Activated T-cell treated with anti-CD3 and anti-CD28 coated beads, Interleukin-2, amount 50 U/mL, for 24 hours (primary cell): ENCODE data around the gene PTOV1.
A peak's percentile ranks its signal among the peaks of the same experiment; 100 is the strongest.

Experiments
- DNase-seq: peaks from one replicate; pipeline ENCODE4 v3.0.0-alpha.2; 2020
- H3K27ac Mint-ChIP-seq: 2 replicates; pipeline ENCODE4 v1.8.0; 2020; ENCODE audit warnings: mild to moderate bottlenecking, mixed read lengths
- H3K27me3 Mint-ChIP-seq: 2 replicates; pipeline ENCODE4 v1.8.0; 2020; ENCODE audit warnings: mixed read lengths
- H3K36me3 Mint-ChIP-seq: 2 replicates; pipeline ENCODE4 v1.8.0; 2020; ENCODE audit warnings: low read depth, mixed read lengths
- H3K4me1 Mint-ChIP-seq: 2 replicates; pipeline ENCODE4 v1.8.0; 2020; ENCODE audit warnings: low read depth, mixed read lengths
- H3K4me3 Mint-ChIP-seq: 2 replicates; pipeline ENCODE4 v1.8.0; 2020; ENCODE audit warnings: mild to moderate bottlenecking, moderate library complexity, mixed read lengths
- H3K9me3 Mint-ChIP-seq: 2 replicates; pipeline ENCODE4 v1.8.0; 2020; ENCODE audit warnings: mixed read lengths

Gene PTOV1

GRCh38 chr19:49877020-49877878, 26.3 kb downstream of the PTOV1 start, which contains the start of the genes AKT1S1 and TBC1D17:
Gene AKT1S1, minus strand, starts transcription at chr19:49877355. Its CDS starts 4,060 bp downstream, at chr19:49873295.
Gene TBC1D17, plus strand, starts transcription at chr19:49877702. Its CDS starts 22 bp downstream, at chr19:49877724.
- Mint-ChIP-seq H3K4me3 (no peak within 1 kb of the TSS), H3K27me3 (no peaks in the 10 kb centered on the region)

DNA sequence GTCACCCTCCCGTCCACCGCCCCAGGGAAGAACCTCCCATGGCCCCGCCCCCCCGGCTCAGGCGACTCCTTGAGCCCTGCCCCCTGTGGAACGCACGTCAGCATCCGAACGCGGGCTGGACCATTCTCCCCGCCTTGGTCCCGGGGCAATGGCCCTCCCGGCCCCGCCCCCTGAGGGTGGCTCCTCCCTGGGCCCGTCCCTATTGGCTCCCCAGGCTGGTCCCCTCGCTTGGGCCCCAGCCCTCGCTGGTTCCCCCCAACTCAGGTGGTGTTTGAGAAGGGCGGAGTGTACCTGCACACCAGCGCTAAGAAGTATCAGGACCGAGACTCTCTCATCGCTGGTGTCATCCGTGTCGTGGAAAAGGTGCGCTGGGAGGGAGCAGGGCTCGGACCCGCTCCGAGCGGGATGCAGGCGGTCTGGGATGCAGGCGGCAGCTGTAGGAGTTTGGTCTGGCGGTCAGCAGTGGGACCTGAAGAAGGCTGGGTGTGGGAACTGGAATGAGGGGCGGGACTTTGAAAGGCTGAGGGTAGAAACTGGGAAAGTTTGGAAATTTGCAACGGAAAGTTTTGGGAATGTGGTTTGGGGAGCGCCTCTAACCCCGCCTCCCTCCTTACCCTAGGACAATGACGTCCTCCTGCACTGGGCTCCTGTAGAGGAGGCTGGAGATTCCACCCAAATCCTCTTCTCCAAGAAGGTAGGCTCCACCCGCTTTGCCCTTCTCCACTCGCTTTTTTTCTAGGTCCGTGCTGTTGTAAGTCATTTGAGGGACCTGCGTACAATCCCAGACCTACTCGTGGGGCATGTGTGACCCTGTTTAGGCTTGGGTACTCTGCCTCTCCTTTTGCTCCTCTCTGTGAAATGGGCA, 27.2 kb downstream of the PTOV1 start:
- peak; percentile 99 for DNase-seq
- Mint-ChIP-seq H3K4me1 (peaks cover 38% of the 10 kb centered on the region), H3K36me3 (peaks cover 61% of the 10 kb centered on the region), H3K27me3 (no peaks in the 10 kb centered on the region), H3K27ac (no peak overlapping the region), H3K9me3 (no peaks in the 10 kb centered on the region), H3K4me3 (no peak overlapping the region)

More at GRCh38 chr19:49877020-49877878, 26.3 kb downstream of the PTOV1 start, which contains the start of the genes AKT1S1 and TBC1D17:
- Mint-ChIP-seq H3K9me3 (no peaks in the 10 kb centered on the region), H3K36me3 (peaks cover 57% of the 10 kb centered on the region), H3K27ac (no peak within 1 kb of the TSS), H3K4me1 (peaks cover 41% of the 10 kb centered on the region)
- DNase-seq, result peak; percentile 95

- H3K9me3 Mint-ChIP-seq, result no peaks in the 10 kb centered on the region
- H3K27me3 Mint-ChIP-seq, result no peaks in the 10 kb centered on the region
- no peak overlapping the region for H3K4me3 Mint-ChIP-seq
- peaks cover 36% of the 10 kb centered on the region for H3K4me1 Mint-ChIP-seq
- H3K27ac Mint-ChIP-seq, result no peak overlapping the region
- peaks cover 63% of the 10 kb centered on the region for H3K36me3 Mint-ChIP-seq
- no peak for DNase-seq
Measured at GRCh38 chr19:49878744-49879070, 27.7 kb downstream of the PTOV1 start.

DNA sequence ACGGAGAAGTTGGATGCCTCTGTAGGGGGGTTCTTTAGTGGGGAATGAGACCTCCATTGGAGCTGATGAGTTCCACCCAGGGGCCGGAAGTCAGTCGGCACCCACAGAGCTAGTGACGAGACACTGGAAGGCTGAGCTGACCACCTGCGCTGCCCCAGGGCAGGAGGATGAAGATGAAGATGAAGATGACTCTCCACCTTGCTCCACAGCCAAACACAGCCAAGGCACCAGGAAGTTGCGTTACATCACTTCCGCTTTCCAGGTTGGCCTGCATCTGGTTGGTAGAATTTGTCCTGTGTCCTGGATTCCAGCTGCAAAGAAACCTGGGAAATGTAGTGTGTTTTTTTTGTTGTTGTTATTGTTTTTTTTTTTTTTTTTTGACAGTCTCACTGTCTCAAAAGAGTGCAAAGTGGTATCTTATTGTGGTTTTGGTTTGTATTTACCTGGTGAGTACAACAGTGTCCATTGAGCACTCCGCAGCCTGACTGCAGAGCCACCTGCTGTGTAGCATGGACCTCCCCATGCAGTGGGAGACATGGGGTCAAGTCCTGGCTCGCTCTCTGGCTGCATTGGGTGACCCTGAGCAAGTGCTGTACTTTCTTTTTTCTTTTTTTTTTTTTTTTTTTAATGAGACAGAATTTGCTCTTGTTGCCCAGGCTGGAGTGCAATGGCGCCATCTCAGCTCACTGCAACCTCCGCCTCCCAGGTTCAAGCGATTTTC, 28.4 kb downstream of the PTOV1 start:
- Mint-ChIP-seq H3K36me3 (peaks cover 63% of the 10 kb centered on the region), H3K4me3 (no peak overlapping the region), H3K27ac (no peak overlapping the region), H3K27me3 (no peaks in the 10 kb centered on the region), H3K9me3 (no peaks in the 10 kb centered on the region), H3K4me1 (peaks cover 33% of the 10 kb centered on the region)
- DNase-seq, result no peak

GRCh38 chr19:49880162-49880869, 29.4 kb downstream of the PTOV1 start:
- Mint-ChIP-seq H3K4me3 (peak overlapping the region; percentile 10), H3K9me3 (no peaks in the 10 kb centered on the region), H3K4me1 (peaks cover 24% of the 10 kb centered on the region), H3K27ac (no peak overlapping the region), H3K27me3 (no peaks in the 10 kb centered on the region), H3K36me3 (peaks cover 64% of the 10 kb centered on the region)
- DNase-seq, result no peak

DNA sequence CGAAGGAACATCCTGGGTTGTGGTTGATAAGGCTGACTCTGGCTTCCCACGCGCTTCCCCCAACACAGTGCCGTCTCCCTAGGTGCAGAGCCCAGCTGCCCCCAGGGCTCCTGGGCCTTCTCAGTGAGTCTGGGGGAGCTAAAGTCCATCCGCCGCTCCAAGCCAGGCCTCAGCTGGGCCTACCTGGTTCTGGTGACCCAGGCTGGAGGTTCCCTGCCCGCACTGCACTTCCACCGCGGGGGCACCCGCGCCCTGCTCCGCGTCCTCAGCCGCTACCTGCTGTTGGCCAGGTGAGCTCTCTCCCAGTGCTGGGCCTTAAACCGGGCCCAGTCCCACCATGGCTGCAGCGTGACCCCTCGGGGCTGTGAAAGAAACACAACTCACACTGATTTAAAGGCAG, 30.2 kb downstream of the PTOV1 start:
- Mint-ChIP-seq H3K4me3 (no peak overlapping the region), H3K27ac (no peak overlapping the region), H3K9me3 (no peaks in the 10 kb centered on the region), H3K36me3 (peaks cover 69% of the 10 kb centered on the region), H3K4me1 (peaks cover 19% of the 10 kb centered on the region), H3K27me3 (no peaks in the 10 kb centered on the region)
- DNase-seq, result no peak

DNA sequence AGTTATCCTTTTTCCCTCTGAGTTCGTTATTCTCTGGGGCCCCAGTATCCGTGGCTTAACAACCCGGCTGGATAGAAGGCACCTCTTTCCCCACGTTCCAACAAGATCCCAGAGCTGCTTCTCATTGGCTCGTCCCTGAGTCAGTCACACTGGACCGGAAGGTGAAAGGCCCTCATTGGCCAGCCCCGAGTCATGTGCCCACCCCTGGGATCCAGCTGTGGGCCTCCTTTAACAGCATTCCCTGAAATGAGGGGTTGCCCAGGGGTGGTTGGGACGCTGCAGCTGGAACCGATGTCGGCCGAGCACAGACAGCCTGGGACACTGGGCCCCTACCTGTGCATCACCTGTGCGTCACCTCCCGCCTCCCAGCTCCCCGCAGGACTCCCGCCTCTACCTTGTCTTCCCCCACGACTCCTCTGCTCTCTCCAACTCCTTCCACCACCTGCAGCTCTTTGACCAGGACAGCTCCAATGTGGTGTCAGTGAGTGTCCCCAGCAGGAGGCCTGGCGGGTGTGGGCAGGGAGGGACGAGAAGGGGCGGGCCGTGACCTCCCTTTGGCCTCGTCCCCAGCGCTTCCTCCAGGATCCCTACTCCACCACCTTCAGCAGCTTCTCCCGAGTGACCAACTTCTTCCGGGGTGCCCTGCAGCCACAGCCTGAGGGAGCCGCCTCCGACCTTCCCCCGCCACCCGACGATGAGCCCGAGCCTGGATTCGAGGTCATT, 30.9 kb downstream of the PTOV1 start:
- Mint-ChIP-seq H3K27ac (no peak overlapping the region), H3K9me3 (no peaks in the 10 kb centered on the region), H3K4me1 (peaks cover 19% of the 10 kb centered on the region), H3K4me3 (no peak overlapping the region), H3K36me3 (peaks cover 73% of the 10 kb centered on the region), H3K27me3 (no peaks in the 10 kb centered on the region)
- no peak for DNase-seq

DNA sequence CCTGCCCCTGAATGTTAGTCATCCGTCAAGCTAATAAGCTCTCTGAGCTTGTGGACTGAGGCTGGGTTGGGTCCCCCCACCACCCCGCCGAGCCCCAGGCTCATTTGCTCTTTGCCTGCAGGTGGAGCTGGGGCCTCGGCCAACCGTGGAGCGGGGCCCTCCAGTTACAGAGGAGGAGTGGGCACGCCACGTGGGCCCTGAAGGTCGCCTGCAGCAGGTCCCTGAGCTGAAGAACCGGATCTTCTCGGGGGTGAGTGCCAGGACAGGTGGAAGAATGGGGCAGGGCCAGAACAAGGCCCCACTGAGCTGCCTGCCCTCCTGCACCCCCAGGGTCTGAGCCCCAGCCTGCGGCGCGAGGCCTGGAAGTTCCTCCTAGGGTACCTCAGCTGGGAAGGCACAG, 31.7 kb downstream of the PTOV1 start:
- Mint-ChIP-seq H3K4me3 (no peak overlapping the region), H3K27ac (no peak overlapping the region), H3K4me1 (peaks cover 19% of the 10 kb centered on the region), H3K9me3 (no peaks in the 10 kb centered on the region), H3K36me3 (peaks cover 75% of the 10 kb centered on the region), H3K27me3 (no peaks in the 10 kb centered on the region)
- DNase-seq, result no peak

GRCh38 chr19:49883094-49883493, 32.1 kb downstream of the PTOV1 start:
- H3K27ac Mint-ChIP-seq, result no peak overlapping the region
- H3K36me3 Mint-ChIP-seq, result peaks cover 73% of the 10 kb centered on the region
- H3K9me3 Mint-ChIP-seq, result no peaks in the 10 kb centered on the region
- DNase-seq, result no peak
- H3K4me1 Mint-ChIP-seq, result peaks cover 16% of the 10 kb centered on the region
- no peaks in the 10 kb centered on the region for H3K27me3 Mint-ChIP-seq
- no peak overlapping the region for H3K4me3 Mint-ChIP-seq

DNA sequence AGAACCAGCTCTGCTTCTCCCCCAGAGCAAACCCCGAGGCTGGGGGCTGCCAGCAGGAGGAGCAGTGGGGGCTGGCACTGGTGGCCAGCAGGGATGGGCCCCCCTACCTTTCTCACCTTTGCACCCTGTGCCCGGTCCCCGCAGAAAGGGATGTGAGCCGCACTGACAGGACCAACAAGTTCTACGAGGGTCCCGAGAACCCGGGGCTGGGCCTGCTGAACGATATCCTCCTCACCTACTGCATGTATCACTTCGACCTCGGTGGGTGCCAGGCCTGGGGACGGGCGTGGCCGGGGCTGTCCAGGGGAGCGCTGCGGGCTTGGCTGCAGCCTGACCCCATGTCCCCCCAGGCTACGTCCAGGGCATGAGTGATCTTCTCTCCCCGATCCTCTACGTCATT, 33.1 kb downstream of the PTOV1 start:
- Mint-ChIP-seq H3K4me1 (peaks cover 6% of the 10 kb centered on the region), H3K36me3 (peaks cover 72% of the 10 kb centered on the region), H3K27ac (peak overlapping the region; percentile 57), H3K4me3 (no peak overlapping the region), H3K27me3 (no peaks in the 10 kb centered on the region), H3K9me3 (no peaks in the 10 kb centered on the region)
- no peak for DNase-seq

- Mint-ChIP-seq H3K9me3 (no peaks in the 10 kb centered on the region), H3K36me3 (peaks cover 74% of the 10 kb centered on the region), H3K27ac (peak overlapping the region; percentile 57), H3K4me1 (peaks cover 4% of the 10 kb centered on the region), H3K27me3 (no peaks in the 10 kb centered on the region), H3K4me3 (no peak overlapping the region)
- no peak for DNase-seq
Measured at GRCh38 chr19:49884760-49885159, 33.8 kb downstream of the PTOV1 start.

DNA sequence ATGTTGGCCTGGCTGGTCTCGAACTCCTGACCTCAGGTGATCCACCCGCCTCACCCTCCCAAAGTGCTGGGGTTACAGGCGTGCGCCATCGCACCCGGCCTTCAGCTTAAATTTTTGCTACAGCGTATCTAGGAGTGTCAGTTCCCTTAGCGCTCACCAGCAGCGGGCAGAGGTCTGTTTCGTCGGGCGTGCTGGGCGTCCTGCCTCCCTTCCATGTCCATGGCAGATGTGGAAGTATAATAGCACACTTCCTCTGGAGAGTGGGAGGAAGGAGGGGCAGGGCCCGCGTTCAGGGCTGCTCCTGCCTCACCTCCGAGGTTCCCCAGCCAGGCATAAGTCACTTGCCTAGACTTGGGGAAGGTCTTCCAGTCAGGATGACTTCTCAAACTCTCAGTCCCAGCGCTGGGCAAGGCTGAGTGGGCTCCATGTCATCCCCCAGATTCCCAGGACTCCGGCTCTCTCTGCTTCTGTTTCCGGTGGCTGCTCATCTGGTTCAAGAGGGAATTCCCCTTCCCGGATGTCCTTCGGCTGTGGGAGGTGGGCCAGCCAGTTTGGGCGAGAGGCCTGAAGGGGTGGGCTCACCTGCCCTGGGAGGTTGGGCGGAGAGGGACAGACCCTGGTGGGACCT, 36.2 kb downstream of the PTOV1 start:
- Mint-ChIP-seq H3K27ac (no peak overlapping the region), H3K4me3 (no peak overlapping the region), H3K36me3 (peaks cover 62% of the 10 kb centered on the region), H3K9me3 (no peaks in the 10 kb centered on the region), H3K4me1 (peaks cover 14% of the 10 kb centered on the region), H3K27me3 (no peaks in the 10 kb centered on the region)
- no peak for DNase-seq
